ENCODE results near the gene MICAL1.

GRCh38 chr6:109453594-109454495 lies 1.7 kb downstream of the MICAL1 start:
- TF ChIP-seq POLR2AphosphoS5 (IDR thresholded peaks at IDR 0.05; ENCODE audit: low read depth, low read length) = no peak
- TF ChIP-seq ATF3 (IDR thresholded peaks at IDR 0.05; ENCODE audit: insufficient read depth, low read depth, low read length) = no peak
- no peak for TF ChIP-seq POLR2A (IDR thresholded peaks at IDR 0.05; ENCODE audit: control extremely low read depth in 1 of 2, low read depth in 2 of 2, low read length in 2 of 2)
- TF ChIP-seq RXRA (IDR thresholded peaks at IDR 0.05; ENCODE audit: insufficient read depth, low read depth, low read length) = no peak
- TF ChIP-seq CTCF (IDR thresholded peaks at IDR 0.05; ENCODE audit: control extremely low read depth in 1 of 3, insufficient read depth in 1 of 3, low read depth in 1 of 3, low read length in 3 of 3) = no peak
- no peak for TF ChIP-seq SUZ12 (IDR thresholded peaks at IDR 0.05; ENCODE audit: low read length)
- TF ChIP-seq JUND (IDR thresholded peaks at IDR 0.05; ENCODE audit: low read length) = no peak
- TF ChIP-seq MAFK (IDR thresholded peaks at IDR 0.05; ENCODE audit: low read depth, low read length) = no peak

Measured in H1 (cell line).